NB4 (cell line): ENCODE measurements around the gene CLDN5.

Experiments
- DNase-seq: peaks from one replicate; pipeline ENCODE4 v3.0.0; 2010; ENCODE audit warnings: low read depth
- H3K4me3 ChIP-seq: one replicate; pipeline ENCODE4 v1.5.1; 2011; ENCODE audit warnings: mild to moderate bottlenecking, low read depth, low read length, moderate library complexity
- MYC ChIP-seq: IDR thresholded peaks from 2 replicates; pipeline ENCODE4 v1.6.1; 2011; ENCODE audit warnings: low read depth, low read length
- POLR2A ChIP-seq: IDR thresholded peaks from 2 replicates; pipeline ENCODE4 v1.6.1; 2011; ENCODE audit warnings: mild to moderate bottlenecking; ENCODE audit not compliant: insufficient read length; ENCODE audit errors: extremely low read depth
- TF ChIP-seq, protein P1 (sequence below): IDR thresholded peaks from one replicate; pipeline ENCODE4 v1.5.1; 2012; ENCODE audit warnings: low read depth, low read length
- TF ChIP-seq, protein P2 (sequence below): IDR thresholded peaks from 2 replicates; pipeline ENCODE4 v1.6.1; 2011; ENCODE audit warnings: low read depth, low read length

The CLDN5 gene

DNA sequence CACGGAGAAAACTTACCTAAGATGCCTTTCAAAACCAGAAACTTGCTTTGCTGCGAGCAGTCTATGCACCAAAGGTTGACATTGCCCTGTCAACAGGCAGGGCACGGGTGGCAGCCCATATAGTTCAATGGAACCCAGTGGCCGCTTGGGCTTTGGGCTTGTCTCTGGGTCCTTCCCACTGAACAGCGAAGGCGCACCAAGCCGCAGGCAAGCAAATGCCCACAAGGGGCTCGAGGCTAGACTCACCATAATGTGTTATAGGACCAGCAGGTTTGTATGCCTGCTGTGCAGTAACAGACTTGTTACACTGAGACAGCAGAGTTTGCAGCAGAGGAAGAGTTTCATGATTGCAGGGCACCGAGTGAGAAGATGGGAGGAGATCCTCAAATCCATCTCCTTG is 20.3 kb downstream of the CLDN5 start:
- no peak overlapping the region for H3K4me3 ChIP-seq
- peak; percentile 37 for DNase-seq
- TF ChIP-seq MYC, result no peak

DNA sequence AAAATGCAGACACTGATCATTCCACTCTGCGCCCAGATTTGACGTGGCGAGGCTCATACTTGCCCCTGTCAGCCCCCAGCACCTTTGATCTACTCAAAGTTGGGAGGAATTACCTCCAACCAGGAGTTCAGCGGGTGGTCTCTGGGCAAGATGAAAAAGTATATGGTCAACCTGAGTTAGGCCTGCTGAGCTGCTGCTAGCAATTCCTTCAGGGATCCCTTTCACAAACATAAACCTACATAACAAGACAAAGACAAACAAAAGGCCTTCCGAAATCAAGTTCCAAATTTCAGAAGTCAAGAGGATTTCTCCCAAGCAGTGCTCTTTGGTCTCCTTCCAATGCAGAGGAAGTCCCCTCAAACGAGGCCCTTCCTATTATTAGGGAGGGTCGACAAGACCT is 20.8 kb downstream of the CLDN5 start:
- no peak for DNase-seq
- no peak overlapping the region for H3K4me3 ChIP-seq
- TF ChIP-seq POLR2A, result no peak
- TF ChIP-seq MYC, result no peak
- TF ChIP-seq, protein P1, sequence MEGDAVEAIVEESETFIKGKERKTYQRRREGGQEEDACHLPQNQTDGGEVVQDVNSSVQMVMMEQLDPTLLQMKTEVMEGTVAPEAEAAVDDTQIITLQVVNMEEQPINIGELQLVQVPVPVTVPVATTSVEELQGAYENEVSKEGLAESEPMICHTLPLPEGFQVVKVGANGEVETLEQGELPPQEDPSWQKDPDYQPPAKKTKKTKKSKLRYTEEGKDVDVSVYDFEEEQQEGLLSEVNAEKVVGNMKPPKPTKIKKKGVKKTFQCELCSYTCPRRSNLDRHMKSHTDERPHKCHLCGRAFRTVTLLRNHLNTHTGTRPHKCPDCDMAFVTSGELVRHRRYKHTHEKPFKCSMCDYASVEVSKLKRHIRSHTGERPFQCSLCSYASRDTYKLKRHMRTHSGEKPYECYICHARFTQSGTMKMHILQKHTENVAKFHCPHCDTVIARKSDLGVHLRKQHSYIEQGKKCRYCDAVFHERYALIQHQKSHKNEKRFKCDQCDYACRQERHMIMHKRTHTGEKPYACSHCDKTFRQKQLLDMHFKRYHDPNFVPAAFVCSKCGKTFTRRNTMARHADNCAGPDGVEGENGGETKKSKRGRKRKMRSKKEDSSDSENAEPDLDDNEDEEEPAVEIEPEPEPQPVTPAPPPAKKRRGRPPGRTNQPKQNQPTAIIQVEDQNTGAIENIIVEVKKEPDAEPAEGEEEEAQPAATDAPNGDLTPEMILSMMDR, result no peak
- TF ChIP-seq, protein P2, sequence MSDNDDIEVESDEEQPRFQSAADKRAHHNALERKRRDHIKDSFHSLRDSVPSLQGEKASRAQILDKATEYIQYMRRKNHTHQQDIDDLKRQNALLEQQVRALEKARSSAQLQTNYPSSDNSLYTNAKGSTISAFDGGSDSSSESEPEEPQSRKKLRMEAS, result no peak

DNA sequence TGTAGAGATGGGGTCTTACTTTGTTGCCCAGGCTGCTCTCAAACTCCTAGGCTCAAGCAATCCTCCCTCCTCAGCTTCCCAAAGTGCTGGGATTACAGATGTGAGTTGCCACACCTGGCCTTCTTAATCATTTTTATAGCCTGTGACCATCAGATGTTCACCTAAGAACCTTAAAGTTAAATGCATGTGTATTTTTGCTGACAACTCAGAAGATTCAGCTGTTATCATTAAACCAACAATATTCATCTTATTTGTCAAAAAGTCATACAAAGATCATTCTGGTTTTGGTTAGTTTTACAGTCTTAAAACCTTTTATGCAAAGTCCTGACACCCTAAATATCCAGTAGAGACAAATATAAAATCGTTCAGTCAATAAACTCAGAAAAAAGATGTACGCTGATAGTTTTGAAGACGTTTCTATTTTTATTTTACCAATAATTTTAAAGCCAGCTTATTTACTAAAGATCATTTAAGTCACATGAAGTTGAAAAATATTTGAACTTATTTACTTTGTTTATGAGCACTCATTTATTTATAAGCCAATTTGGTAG is 22.2 kb downstream of the CLDN5 start:
- H3K4me3 ChIP-seq, result no peak overlapping the region
- no peak for DNase-seq
- TF ChIP-seq, protein P2, result no peak
- no peak for TF ChIP-seq POLR2A
- TF ChIP-seq MYC, result no peak

DNA sequence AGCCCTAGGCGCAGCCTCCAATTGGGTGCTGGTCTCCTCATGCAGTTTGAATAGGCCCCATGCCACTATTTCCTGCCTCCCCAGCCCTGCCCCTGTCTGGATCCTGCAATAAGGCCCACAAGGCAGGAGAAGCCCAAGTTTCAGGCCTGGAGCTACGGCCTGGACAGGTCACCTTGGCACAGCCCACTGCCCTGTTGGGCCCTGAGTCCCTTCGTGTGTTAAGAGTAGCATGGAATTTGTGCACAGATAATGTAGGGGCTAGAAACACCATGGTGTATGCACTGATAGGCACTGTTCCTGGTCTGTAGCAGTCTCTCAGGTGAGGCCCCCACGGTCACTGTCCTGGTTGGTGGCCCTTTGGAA is 24.3 kb downstream of the CLDN5 start:
- no peak for DNase-seq
- TF ChIP-seq, protein P1, result no peak
- TF ChIP-seq MYC, result no peak
- TF ChIP-seq POLR2A, result no peak
- TF ChIP-seq, protein P2, result no peak
- H3K4me3 ChIP-seq, result no peak overlapping the region

DNA sequence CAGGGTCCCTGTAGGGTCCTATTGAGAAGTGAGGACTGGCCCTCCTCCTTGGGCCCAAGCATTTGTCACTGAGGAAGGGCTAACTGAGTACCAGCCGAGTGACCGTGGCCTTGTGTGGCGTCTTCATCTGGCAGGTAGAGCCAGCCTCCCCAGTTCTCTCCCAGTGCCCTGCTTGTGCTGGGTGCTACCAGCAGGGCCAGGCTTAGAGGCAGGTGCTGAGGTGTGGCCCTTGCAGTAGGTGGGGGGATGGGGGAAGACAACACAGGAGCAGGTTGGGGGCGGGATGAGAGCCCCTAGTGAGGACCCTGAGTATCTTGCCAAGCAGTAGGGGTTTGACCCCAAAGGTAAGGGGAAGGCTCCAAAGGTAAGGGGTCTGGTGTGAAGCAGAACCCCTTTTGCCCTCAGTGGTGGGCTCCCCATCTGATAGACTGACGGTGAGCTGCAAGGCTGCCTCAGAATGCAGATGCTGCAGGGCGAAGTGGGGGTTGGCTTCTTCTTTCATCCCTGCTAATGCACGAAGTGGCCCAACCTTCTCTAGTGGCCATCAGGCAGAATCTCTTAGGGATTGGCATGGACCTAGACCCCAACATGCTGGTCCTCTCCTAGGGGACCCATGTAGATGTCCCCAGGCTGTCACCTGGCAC is 24.9 kb downstream of the CLDN5 start:
- no peak for DNase-seq

DNA sequence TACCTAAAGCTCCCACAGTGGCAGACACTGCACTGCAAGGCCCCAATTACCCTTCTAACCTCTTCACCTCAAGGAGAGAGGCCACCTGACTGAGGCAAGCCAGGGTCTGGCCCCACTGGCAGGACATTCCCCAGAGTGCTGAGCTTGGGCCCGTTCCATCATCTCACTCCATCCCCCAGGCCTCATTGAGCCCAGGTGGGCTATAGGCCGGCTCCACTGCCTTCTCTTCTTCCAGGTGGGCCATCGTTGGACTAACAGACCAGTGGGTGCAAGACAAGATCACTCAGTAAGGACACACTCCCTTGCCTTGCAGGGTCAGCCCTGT is 25.4 kb downstream of the CLDN5 start:
- DNase-seq, result no peak
- TF ChIP-seq POLR2A (no peak), MYC (no peak)
- TF ChIP-seq, protein P1, result no peak
- TF ChIP-seq, protein P2, result no peak

More for the DNA sequence above, 24.9 kb downstream of the CLDN5 start:
- no peak for TF ChIP-seq MYC
- no peak for TF ChIP-seq POLR2A
- TF ChIP-seq, protein P2, result no peak
- TF ChIP-seq, protein P1, result no peak
- H3K4me3 ChIP-seq, result no peak overlapping the region

DNA sequence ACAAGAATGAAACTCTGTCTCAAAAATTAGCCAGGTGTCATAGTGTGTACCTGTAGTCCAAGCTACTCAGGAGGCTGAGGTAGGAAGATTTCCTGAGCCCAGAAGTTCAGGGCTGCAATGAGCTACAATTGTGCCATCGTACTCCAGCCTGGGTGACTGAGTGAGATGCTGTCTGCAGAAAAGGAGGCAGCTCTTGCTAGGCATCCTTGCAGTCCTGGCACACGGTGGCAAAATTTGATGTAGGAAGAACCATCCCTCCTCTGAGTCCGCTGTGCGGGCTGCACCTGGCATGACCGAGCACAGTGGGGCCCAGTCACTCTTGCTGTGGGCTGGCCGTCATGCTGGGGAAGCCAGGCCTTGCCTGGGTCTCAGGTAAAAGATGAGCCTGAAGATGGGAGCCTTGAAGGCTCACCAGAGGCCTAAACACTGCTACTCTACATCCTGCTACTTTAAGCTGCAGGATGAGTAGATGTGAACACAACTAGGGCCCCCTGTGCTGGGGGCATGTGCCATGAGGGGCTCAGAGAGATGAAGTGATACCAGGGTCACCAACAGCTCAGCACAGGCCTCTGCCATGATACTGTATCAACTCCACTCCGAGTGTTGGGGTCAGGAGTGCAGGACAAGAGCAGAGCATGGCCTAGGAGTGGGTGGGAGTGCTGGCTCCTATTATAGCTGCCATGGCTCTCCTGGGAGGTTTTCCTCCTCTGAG is 25.9 kb downstream of the CLDN5 start:
- no peak for TF ChIP-seq POLR2A
- TF ChIP-seq, protein P1, result no peak
- TF ChIP-seq, protein P2, result no peak
- no peak for TF ChIP-seq MYC

More for the DNA sequence above, 25.4 kb downstream of the CLDN5 start:
- H3K4me3 ChIP-seq, result no peak overlapping the region

More for the DNA sequence above, 25.9 kb downstream of the CLDN5 start:
- no peak for DNase-seq
- no peak overlapping the region for H3K4me3 ChIP-seq
